Heart left ventricle (tissue), 16 donors: ENCODE measurements around the gene SOX30. TPM values are rescaled to one million over a fixed set of nuclear protein-coding genes. Genes with fewer than 3 reads are reported as not detected.

Experiments
- ATAC-seq, 4 donors: fragments of 200-7000 bp; cut with Tn5 transposase; one replicate each; pipeline ENCODE4 v1.9.1; 2020 to 2022; ENCODE audit warnings: moderate library complexity in 4 of 4, mild to moderate bottlenecking in 3 of 4, moderate number of reproducible peaks in 1 of 4
- DNase-seq, 5 donors: peaks; one replicate each; pipeline ENCODE4 v3.0.0-alpha.2; 2020
- H3K27ac ChIP-seq, 12 donors: fragments of 200-600 bp; sonication (generic) in 4 of 12; one replicate each; pipeline versions ENCODE4 v1.5.0 to v1.8.0; 2016 to 2022; ENCODE audit warnings: mild to moderate bottlenecking in 2 of 12
- H3K27me3 ChIP-seq, 9 donors: fragments of 200-600 bp; sonication (generic) in 2 of 9; one replicate each; pipeline versions ENCODE4 v1.5.1 to v1.8.0; 2016 to 2022; ENCODE audit warnings: mild to moderate bottlenecking in 3 of 9
- H3K36me3 ChIP-seq, 9 donors: fragments of 200-600 bp; sonication (generic) in 2 of 9; one replicate each; pipeline versions ENCODE4 v1.5.0 to v1.8.0; 2018 to 2022; ENCODE audit warnings: mild to moderate bottlenecking in 2 of 9
- H3K4me1 ChIP-seq, 12 donors: fragments of 200-600 bp; sonication (generic) in 4 of 12; one replicate each; pipeline versions ENCODE4 v1.5.0 to v1.8.0; 2016 to 2022; ENCODE audit warnings: mild to moderate bottlenecking in 3 of 12
- H3K4me3 ChIP-seq, 12 donors: fragments of 200-600 bp; sonication (generic) in 4 of 12; one replicate each; pipeline versions ENCODE4 v1.5.0 to v1.8.0; 2017 to 2022; ENCODE audit warnings: mild to moderate bottlenecking in 9 of 12, moderate library complexity in 4 of 12
- H3K9me3 ChIP-seq, 12 donors: fragments of 200-600 bp; sonication (generic) in 4 of 12; one replicate each; pipeline versions ENCODE4 v1.5.0 to v1.8.0; 2016 to 2022; ENCODE audit warnings: mild to moderate bottlenecking in 1 of 12
- CTCF ChIP-seq, 12 donors: fragments of 200-600 bp; sonication (generic) in 4 of 12; IDR thresholded peaks; one replicate each; pipeline versions ENCODE4 v1.5.0 to v1.8.0; 2018 to 2022; ENCODE audit warnings: antibody characterized with exemption in 12 of 12, mild to moderate bottlenecking in 5 of 12
- POLR2A ChIP-seq, 2 donors: fragments of 450-650 bp; IDR thresholded peaks; one replicate each; pipeline ENCODE4 v1.6.1; 2017; ENCODE audit warnings: antibody characterized with exemption in 2 of 2, mild to moderate bottlenecking in 2 of 2, moderate library complexity in 2 of 2
- WGBS, 4 donors: extraction: QIAGEN DNeasy Blood & Tissue Kit in 2 of 4; methylation state at CpG; one replicate each; pipeline versions ENCODE4 v1.1.5 to v1.1.7; 2013 to 2018; 5-methylcytosine and 5-hydroxymethylcytosine counted together
- intact Hi-C, 10 donors: fragments of 100-400 bp; cut with DNase I; formaldehyde crosslinking; loops; one replicate each; pipeline versions ENCODE4 v1.11.1 to v1.14.2; 2022
- polyA plus RNA-seq, 2 donors: library from polyadenylated mRNA; stranded (reverse); fragments of 200-250 nt; gene quantifications; one replicate each; pipeline ENCODE4 v1.2.3, GENCODE V29; 2013
- total RNA-seq, 9 donors: library from RNA; depleted of rRNA in 2 of 9; stranded (reverse); fragments of >200 nt in 2 of 9; fragmentation: NEBNext Ultra II Directional in 3 of 9; extraction: Animal tissue kit (Norgen Biotek cat#: 25700) in 3 of 9; gene quantifications; one replicate each; pipeline versions ENCODE4 v1.1.0 to v1.2.4, GENCODE V29; 2016 to 2023
- donor health status: ischemic (EF 13 %, LVEDD 7.1; RV severe dilation, severe dysfunction).
- donor health status: healthy with polysubstance abuse.
- donor health status: DM: no; HTN: yes; CAD: no.
- donor health status: DM: no; HTN: no; CAD: no.
- donor health status: ischemic (EF 25% LVEDD 6.9; RV normal size, moderate dysfunction).
- donor health status: ischemic (EF 25% LVEDD 5.7; RV mildly dilated, moderate dysfunction).
- donor health status: healthy.
- donor health status: DM: yes; HTN: yes; CAD: no.
- donor health status: ischemic (EF 35%, LVEDD 5.7; RV mildly dilated, moderate dysfunction).
- donor health status: nonischemic (EF 11% LVEDD 7.7; RV severe dilation, severe dysfunction).
- donor health status: DM: yes; HTN: yes; CAD: no.
- donor health status: PGD.
- donor health status: ischemic (EF 29% LVEDD 5.4; RV normal size, mild dysfunction).
- donor health status: nonischemic (EF 23%, LVEDD 6.1; RV moderate dilation, normal function).

SOX30 gene
- total and polyA plus RNA-seq, 11 donors, result 0.08 to 0.48 (median 0.14) TPM; not detected in 5

- no peak overlapping the region for H3K4me3 ChIP-seq
- intact Hi-C loops, result no loop called here
These were observed 58.0 kb downstream of the SOX30 start for GRCh38 chr5:157594257-157594656.

GRCh38 chr5:157593052-157593757, 59.0 kb downstream of the SOX30 start:
- WGBS, 4 donors, result 62 to 76% (median 65%) methylated on average over 6 of the region's 6 CpGs
- H3K36me3 ChIP-seq, result no peaks in the 10 kb centered on the region
- ATAC-seq, result no peak
- H3K27ac ChIP-seq, result peak overlapping the region in 1 of 12 donors; percentile 7
- intact Hi-C loops, result no loop called here
- H3K4me1 ChIP-seq, result peaks cover 0 to 58% (median 3%) of the 10 kb centered on the region in 12 donors
- H3K9me3 ChIP-seq, result no peaks in the 10 kb centered on the region
- no peak for TF ChIP-seq POLR2A (IDR thresholded peaks at IDR 0.05)
- no peak for TF ChIP-seq CTCF (IDR thresholded peaks at IDR 0.05)
- no peaks in the 10 kb centered on the region for H3K27me3 ChIP-seq
- DNase-seq, result no peak
- no peak overlapping the region for H3K4me3 ChIP-seq

More at GRCh38 chr5:157594257-157594656, 58.0 kb downstream of the SOX30 start:
- Histone ChIP-seq H3K36me3 (no peaks in the 10 kb centered on the region), H3K9me3 (no peaks in the 10 kb centered on the region), H3K4me1 (peaks cover 0 to 61% (median 3%) of the 10 kb centered on the region in 12 donors), H3K27me3 (no peaks in the 10 kb centered on the region), H3K27ac (no peak overlapping the region)
- no peak for TF ChIP-seq CTCF (IDR thresholded peaks at IDR 0.05)
- TF ChIP-seq POLR2A (IDR thresholded peaks at IDR 0.05), result no peak
- ATAC-seq (no peak), DNase-seq (no peak)

- H3K4me1 ChIP-seq, result peaks cover 0 to 55% (median 3%) of the 10 kb centered on the region in 12 donors
- peak in 2 of 4 donors; percentile 28 to 42 for ATAC-seq
- 36 to 46% (median 41%) methylated on average over 3 of the region's 3 CpGs for WGBS, 4 donors
These were observed 59.6 kb downstream of the SOX30 start for GRCh38 chr5:157592594-157592993.

GRCh38 chr5:157590478-157590877, 61.8 kb downstream of the SOX30 start:
- ATAC-seq (no peak), DNase-seq (no peak)
- Histone ChIP-seq H3K27ac (no peak overlapping the region), H3K4me1 (peaks cover 0 to 36% (median 3%) of the 10 kb centered on the region in 12 donors), H3K27me3 (no peaks in the 10 kb centered on the region), H3K36me3 (no peaks in the 10 kb centered on the region), H3K9me3 (no peaks in the 10 kb centered on the region), H3K4me3 (no peak overlapping the region)
- intact Hi-C loops, result no loop called here
- TF ChIP-seq CTCF (IDR thresholded peaks at IDR 0.05) (no peak), POLR2A (IDR thresholded peaks at IDR 0.05) (no peak)

More at GRCh38 chr5:157592594-157592993, 59.6 kb downstream of the SOX30 start:
- Histone ChIP-seq H3K27ac (peak overlapping the region in 2 of 12 donors; percentile 7 to 21), H3K9me3 (no peaks in the 10 kb centered on the region), H3K36me3 (no peaks in the 10 kb centered on the region), H3K27me3 (no peaks in the 10 kb centered on the region), H3K4me3 (no peak overlapping the region)
- DNase-seq, result no peak
- intact Hi-C loops, result no loop called here
- TF ChIP-seq CTCF (IDR thresholded peaks at IDR 0.05) (no peak), POLR2A (IDR thresholded peaks at IDR 0.05) (no peak)
